GM19463 (cell line): ENCODE results near the gene COL13A1.

ENCODE experiments used
- ATAC-seq: cut with Tn5 transposase; IDR thresholded peaks from one replicate; pipeline ENCODE4 v1.9.1; 2021; ENCODE audit warnings: mild to moderate bottlenecking, moderate library complexity; ENCODE audit not compliant: unreplicated experiment

The COL13A1 gene

DNA sequence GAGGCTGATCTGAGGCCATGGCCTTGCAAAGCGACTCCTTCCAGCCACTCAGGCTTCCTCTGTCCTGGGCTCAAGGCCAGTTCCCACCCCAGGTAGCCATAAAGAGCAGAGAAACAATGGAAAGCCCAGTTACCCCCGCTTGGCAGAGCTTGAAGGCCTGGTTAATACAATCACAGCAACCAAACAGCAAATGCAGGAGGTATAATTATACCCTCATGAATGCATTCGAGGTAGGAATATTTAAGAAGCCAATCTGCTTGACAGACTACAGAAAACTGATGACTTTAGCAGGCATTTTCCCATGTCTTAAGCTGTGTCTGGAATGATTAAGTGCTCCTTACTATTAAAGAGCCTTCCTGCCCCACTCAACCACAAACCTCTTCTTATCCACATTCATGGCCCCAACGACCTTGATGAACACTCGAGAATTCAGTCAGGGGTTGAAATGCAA lies 136.9 kb downstream of the COL13A1 start:
- no peak for ATAC-seq

DNA sequence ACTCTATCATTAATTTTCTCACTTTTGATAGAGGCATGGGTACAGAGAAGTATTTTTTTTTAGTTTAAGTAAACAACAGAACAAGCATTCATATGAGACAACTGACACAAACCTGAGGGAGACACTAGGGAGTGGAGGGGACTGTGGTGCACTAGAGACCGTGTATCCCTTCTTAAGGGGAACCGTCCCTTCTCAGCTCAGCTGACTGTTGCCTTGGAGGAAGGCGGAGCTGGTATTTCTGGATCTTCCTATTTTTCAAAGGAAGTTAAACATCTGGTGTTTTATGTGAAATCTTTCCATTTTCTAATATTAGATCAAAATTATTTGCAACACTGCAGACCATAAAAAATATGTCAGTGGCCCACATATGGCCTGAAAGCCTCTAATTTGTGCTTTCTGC lies 137.4 kb downstream of the COL13A1 start:
- no peak for ATAC-seq

DNA sequence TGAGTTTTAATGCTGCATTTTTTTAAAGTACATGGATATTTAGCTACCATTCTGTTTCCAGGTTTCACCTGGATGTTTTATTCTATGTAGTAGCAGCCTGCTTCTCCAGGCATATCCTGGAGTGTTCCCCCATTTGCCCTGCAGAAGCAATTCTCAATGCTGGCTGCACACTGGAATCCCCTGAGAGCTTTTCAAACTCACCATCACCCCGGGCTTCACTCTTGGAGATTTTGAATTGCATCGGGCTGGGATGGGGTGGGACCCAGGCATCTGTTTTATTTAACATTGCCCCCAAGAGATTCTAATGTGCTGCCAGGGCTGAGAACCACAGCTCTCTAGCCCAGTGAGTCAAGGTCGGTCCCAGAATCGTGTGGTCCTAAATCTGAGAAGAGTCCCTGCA lies 137.8 kb downstream of the COL13A1 start:
- no peak for ATAC-seq

GRCh38 chr10:69941730-69942129 lies 140.0 kb downstream of the COL13A1 start:
- ATAC-seq = no peak

DNA sequence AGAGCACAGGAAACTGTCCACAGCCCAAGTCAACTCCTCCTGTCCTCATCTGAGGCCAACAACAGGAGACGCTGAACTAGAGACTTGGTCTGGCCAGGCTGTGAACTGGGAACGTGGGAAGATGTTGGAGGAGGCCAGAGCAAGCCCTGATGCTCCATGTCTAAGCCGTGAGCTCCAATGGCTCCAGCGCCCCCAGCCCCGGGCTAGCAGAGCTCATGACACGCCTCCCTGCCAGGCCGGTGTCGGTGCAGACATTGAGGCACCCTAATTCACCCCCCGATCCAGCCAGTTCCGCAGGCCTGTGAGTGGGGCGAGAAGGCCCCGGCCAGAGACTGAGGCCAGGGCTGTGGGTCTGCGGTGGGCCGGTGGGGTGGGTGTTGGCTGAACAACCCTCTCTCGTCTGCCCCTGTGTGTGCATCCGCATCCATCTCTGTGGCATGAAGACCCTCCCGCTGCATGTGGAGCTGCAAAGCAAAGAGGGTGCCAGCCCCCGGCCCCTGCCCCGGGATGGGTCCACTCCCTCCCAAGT lies 141.7 kb downstream of the COL13A1 start:
- no peak for ATAC-seq

- ATAC-seq = no peak
Measured at GRCh38 chr10:69944761-69945160, 143.1 kb downstream of the COL13A1 start.

DNA sequence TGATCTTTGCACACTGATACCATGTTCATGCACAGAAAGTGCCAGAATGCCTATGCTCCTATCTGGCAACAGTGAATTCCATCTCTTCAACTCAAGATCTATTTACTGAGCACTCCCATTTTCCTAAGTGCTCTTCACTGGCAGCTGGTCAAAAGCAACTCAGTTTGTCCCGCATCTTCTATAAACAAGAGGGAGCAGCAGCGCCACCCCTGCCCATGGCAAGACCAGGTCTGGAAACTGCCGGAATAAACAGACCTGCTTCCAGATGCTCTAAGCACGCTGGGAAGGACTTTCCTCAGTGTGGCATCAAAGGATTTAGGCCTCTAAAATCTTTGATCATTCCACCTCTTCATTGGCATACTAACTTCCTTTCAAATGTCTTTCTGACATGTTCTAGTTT lies 146.6 kb downstream of the COL13A1 start:
- ATAC-seq = no peak

GRCh38 chr10:69949770-69950169 lies 148.1 kb downstream of the COL13A1 start:
- no peak for ATAC-seq

DNA sequence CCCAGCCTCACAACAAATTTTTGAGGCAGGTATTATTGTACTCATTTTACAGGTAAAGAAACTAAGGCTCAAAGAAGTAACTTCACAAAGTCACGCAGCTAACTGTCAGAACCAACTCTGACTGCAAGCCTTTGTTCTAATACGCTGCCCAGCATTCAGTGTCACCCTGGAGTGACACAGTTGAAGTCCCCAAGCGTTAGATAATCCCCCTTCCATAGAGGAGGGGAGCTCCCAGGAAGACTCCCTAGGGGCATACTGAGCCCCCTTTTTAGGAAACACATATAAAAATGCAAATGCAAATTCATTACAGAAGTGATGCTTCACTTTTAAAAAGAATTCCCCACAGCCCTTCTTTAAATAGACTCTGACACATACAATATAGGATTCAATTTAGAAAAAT lies 150.0 kb downstream of the COL13A1 start:
- ATAC-seq = no peak

DNA sequence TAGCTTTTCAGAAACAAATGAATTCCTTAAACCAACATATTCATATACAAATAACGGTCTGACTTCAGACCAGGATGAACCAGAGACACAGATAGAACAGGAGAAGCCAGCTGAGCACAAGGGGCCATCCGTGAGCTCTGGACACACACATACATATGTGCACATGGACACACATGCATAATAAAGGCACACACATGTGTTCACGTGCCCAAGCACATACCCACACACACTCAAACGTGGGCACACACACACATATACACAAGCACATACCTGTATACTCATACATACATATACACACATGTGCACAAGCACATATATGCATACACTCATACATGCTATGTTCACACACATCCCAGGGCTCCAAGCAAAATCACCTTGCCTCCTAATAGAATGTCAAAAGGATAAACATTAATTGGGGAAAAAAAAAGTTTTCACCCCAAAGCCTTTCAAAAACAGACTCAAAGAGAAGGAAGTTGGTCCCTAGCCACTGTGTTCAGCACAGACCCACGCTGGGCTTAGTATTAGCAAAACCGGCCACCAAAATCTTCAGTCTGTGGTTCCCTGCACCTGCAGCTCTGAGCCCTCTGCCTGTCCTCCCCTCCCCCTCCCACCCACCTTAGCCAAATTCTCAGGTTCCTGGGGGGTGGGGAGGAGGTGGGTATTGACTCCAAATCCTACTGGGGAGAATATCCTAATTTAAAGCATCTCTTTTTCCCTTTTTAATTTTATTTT lies 150.5 kb downstream of the COL13A1 start:
- ATAC-seq = no peak

GRCh38 chr10:69952821-69953221 lies 151.1 kb downstream of the COL13A1 start:
- no peak for ATAC-seq

DNA sequence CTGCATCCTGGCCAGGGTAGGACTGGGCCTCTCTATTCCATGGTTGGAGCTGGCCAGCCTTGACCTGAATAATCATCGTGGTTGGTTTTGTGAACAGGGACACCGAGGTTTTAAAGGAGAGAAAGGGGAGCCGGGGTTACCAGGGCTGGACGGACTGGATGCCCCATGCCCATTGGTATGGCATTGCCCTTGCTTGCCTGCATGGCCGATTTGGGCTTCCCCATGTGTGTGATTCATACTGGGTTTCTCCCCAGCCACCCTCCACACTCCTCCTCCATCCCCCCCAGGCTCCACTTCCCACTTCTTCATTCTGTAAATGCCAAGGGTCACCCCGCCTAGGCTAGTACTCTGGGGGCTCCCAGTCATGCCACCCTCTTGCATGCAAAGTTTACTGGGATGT lies 152.1 kb downstream of the COL13A1 start:
- ATAC-seq = peak; percentile 39

DNA sequence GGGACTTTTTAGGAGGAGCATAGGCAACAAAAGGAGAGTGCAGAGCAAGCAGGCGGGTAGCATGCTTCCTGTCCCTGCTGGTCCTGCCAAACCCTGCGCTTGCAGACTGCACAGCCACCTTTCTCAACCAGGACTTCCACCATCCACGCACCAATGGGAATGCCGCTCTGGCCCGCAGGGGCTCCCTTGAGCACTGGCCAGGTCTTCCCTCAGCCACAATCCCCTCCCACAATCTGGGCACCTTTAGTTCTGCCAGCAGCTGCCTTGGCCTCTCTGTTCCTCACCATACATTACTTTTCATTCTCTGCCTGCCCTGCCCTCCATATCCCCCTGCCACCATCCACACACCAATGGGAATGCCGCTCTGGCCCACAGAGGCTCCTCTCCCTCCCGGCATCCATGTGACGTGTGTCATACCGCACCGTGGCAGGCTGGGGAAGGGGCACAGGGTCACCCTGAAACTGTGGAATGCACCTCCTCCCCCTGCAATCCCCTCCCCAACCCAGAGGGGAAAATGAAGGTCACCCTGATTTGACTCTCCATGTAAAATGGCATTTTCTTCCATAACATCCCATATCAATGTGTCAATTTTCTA lies 153.6 kb downstream of the COL13A1 start:
- ATAC-seq = no peak

DNA sequence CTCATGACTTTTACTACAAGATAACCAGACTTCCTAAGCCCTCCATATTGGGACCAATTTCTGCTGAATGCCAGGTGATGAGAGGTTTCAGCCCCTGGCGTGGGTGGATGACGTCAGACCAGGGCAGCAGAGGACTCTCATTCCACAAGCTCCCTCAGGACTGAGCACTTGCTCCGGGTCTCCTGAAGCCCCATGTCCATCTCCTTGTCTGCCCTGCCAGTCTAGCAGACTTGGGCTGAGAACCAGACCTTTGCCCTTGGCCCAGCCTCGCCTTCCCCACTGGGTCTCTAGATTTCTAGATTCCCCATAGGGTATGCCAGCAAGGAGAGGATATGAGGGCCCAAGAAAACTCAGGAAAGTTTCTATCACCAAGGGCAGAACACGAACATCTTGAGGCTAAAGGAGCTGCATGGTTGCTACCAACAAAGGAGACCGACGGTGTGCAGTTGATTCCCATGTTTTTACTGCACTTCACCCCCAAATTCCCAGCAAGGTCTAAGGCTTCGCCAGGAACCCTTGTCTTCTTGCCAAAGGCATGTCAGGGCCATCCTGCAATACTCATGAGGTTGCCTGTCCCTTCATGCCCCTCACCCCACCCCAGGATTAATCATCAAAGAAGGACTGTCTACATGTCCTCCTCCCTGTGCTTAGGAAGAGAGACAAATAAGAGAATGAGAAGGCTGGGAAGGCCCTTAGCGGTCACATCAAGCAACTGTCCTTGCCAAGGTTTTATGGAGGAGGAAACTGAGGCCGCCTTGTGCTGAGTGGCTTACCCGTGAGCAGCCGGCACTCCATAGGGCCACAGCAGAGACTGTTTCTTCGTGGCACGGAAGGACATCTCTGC lies 154.4 kb downstream of the COL13A1 start:
- no peak for ATAC-seq

GRCh38 chr10:69956741-69957230 lies 155.1 kb downstream of the COL13A1 start:
- ATAC-seq = no peak

DNA sequence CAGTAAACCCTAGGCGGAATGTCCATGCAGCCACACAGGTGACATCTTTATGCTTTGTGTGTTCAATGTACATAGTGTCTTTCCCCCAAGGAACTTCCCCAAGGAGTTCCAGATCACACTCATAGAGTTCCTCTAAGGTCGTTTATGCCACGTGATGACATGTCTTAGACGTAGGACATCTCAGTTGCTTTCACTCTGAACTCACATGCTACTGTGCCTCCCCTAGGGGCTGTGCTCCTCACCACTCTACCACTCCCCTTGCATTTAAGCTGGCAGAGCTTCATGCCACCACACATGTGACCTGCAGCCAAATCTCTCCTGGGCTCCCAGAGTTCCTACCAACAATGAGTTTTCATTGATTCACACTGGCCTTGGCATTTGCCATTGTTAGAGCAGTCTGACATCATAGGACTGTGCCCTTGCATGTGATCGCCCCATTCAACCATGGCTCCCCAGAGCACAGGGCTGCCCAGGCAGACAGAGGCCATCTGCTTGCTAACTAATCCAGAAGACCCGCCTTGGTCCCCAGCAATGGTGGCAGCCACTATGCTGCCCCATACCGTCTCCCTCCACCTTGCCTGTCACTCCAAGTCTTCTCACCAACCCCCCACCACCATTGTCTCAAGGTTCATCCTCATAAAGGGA lies 155.7 kb downstream of the COL13A1 start:
- ATAC-seq = no peak

GRCh38 chr10:69957886-69958555 lies 156.3 kb downstream of the COL13A1 start:
- ATAC-seq = peak; percentile 33

- ATAC-seq = no peak
Measured at GRCh38 chr10:69958556-69958902, 156.8 kb downstream of the COL13A1 start.

DNA sequence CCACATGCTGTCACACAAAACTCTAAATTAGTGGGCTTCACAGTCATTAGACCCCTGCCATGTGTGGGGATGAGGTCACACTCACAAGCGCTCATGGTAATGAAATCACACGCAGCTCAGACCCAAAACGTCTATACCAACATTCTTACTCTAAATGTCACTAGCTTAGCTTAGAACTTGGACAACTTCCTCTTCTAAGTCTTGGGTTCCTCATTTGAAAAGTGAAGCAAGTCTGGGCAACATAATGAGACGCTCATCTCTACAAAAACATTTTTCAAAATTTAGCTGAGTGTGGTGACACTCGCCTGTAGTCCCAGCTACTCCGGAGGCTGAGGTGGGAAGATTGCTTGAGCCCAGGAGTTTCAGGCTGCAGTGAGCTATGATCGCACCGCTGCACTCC lies 158.2 kb downstream of the COL13A1 start:
- ATAC-seq = no peak

DNA sequence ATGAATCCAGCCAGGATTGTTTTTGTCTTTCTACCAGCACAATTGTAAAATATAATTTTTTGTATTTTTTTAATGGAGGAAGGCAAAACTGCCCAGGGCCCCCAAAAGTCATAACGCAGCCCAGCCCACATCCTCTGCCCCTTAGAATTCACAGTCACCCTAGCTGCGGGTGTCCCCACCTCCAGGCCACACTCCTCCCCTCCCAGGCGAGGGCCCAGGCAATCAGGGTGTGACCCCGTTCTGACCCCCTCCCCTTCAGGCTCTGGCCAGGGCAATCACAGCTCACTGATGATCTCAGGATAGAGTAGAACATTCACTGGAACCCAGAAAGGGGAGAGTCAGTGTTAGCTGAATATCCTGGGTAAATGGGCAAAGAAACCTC lies 158.9 kb downstream of the COL13A1 start:
- ATAC-seq = no peak
